ENCODE measurements around the gene HAUS7.

HAUS7 gene

DNA sequence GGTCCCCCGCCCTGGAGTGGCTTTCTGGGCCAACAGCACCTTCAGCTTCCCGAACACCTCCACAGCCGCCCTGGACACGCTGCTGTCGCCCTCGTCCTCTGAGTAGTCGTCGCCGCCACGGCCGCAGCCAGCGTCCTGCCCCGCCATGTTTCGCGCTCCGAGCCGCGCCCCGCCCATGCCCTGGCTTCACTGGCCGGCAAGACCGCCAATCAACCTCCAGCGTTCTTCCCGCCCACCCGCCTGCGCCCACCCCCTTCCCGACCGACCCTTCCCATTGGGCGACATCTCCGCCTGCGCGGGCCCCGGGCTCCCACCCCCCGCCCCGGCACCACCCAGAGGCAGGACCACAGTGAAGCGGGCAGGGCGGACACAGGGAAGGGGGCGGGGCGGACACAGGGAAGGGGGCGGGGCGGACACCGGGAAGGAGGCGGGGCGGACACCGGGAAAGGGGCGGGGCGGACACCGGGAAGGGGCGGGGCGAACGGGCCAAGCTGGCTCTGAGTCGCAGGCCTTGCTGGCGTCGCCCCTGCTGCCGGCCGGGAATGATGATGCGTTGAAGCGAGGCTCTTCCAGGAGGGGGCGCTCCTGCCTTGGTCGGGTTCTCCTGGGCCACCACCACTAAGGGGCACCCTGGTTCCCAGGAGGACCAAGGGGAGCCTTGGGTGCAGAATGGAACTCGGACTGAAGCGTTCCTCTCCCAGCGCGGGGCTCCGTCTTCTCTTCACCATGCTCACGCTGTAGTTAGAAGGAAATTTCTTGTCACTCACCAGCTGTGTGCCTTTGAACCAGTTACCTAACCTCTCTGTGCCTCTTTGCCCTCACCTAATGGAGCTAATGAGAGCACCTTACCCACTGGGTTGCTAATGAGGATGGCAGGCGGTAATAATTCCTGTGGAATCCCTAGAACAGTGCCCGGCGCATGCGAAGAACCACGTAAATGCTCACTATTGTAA is at the start of gene HAUS7:
TSS of gene HAUS7 (minus strand) at position 166 of the 953 bp plus-strand sequence. CDS start at position 147, 19 bp downstream.
- Mint-ChIP-seq H3K36me3 (peaks cover 1% of the 10 kb centered on the region), H3K9me3 (no peaks in the 10 kb centered on the region), H3K4me3 (peak within 1 kb of the TSS; percentile 81), H3K4me1 (peaks cover 10% of the 10 kb centered on the region), H3K27me3 (no peaks in the 10 kb centered on the region), H3K27ac (peak within 1 kb of the TSS; percentile 19)

DNA sequence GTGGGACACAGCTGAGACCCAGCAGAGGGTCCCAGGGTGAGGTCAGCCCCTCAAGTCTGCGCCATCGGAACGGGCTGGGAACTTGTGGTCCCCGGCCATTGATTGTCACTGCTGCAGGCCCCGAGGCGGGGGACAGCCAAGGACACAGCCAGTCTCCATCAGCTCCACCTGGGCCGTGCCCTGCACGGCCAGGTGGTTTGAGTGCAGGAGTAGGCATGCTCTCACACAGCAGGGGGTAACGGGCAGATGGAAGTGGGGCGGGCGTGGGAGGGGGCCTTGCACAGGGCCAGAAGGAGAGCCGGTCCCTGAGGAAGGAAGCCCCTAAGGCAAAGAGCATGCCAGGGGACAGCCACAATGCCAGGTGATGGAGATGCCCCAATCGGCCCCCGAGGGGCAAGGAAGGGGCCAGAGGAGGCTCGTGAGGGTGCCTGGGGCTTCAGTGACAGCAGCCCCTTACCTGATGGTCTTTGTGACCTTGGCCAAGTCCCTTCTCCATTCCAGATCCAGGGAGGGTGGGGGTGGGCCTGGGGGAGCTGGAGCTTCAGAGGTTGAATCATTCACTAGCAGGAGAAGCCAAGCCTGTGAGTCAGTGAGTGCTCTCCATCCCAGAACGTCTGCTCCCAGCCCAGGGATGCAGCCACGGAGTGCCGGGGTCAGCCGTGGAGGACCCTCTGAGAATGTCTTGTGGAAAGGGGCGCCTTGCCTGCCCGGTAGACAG is 49.4 kb upstream of the HAUS7 start:
- H3K4me3 Mint-ChIP-seq, result no peak overlapping the region
- no peaks in the 10 kb centered on the region for H3K9me3 Mint-ChIP-seq
- H3K36me3 Mint-ChIP-seq, result no peaks in the 10 kb centered on the region
- H3K4me1 Mint-ChIP-seq, result peaks cover 8% of the 10 kb centered on the region
- no peak overlapping the region for H3K27ac Mint-ChIP-seq
- H3K27me3 Mint-ChIP-seq, result peaks cover 11% of the 10 kb centered on the region

DNA sequence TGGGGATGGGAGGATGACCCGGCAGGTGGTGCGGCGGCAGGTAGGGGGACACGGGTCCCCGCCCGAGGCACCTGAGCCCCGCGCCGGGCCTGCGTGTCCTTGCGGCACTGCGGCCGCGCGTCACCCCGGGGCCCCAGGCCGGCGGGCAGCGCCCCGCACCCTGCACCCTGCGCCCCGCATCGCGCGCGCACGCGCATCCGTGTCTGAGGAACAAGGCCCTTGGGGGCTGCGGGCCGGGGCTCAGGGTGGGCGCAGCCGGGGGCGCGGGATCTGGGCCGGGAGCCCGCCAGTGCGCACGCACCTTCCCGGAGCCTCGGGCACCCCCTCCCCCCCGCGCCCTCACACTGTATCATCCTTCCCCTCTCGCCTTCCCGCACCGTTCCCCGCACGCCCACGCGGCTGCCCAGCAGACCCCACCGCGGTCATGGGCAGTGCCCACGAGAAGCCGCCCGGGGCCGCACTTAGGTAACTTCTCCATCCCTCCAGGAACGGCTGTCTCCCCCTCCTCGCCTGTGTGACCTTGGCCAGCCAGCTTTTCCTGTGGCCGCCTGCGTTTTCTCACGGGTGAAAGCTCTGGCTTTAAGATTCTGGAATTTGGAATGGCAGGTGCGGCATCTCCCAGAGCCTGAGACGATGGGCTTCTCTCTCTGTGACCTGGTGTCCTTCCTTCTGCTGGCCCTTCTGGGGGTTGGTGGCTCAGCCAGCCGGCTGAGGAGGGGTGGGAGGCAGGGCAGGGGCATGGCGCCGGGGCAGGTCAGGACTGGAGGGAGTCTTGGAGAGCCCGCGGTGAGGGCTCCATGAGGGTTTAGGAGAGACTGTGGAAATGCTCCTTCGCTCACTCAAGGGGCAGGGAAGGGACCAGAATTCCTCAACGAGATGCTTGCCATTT is 47.8 kb upstream of the HAUS7 start:
- no peak overlapping the region for H3K27ac Mint-ChIP-seq
- H3K4me3 Mint-ChIP-seq, result peak overlapping the region; percentile 11
- peaks cover 11% of the 10 kb centered on the region for H3K27me3 Mint-ChIP-seq
- no peaks in the 10 kb centered on the region for H3K9me3 Mint-ChIP-seq
- no peaks in the 10 kb centered on the region for H3K36me3 Mint-ChIP-seq
- H3K4me1 Mint-ChIP-seq, result peaks cover 8% of the 10 kb centered on the region

DNA sequence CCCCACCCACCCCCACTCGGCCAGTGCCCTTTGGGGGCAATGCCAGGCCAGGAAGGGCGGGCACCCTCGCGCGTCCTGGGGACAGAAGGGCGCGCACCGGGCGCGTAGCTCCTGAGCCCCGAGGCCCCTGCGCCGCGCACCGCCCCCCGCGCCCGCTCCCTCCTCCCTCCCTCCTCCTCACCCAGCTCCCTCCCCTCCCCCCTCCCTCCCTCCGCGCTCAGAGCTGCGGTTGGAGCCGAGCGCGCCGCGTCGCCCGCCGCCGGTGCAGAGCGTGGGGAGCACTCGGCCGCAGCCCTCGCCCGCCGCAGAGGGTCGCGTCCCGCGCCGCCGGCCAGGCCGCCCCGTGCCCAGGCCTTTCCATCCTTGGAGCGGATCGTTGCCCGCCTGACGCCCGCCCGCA is 47.0 kb upstream of the HAUS7 start, which contains the start of gene ATP2B3:
TSS of gene ATP2B3 (plus strand) at position 220 of the 400 bp plus-strand sequence. CDS start 18,606 bp downstream, outside the sequence.
- H3K36me3 Mint-ChIP-seq, result no peaks in the 10 kb centered on the region
- peaks cover 8% of the 10 kb centered on the region for H3K4me1 Mint-ChIP-seq
- no peaks in the 10 kb centered on the region for H3K9me3 Mint-ChIP-seq
- no peak within 1 kb of the TSS for H3K27ac Mint-ChIP-seq
- peaks cover 11% of the 10 kb centered on the region for H3K27me3 Mint-ChIP-seq
- H3K4me3 Mint-ChIP-seq, result peak within 1 kb of the TSS; percentile 11

DNA sequence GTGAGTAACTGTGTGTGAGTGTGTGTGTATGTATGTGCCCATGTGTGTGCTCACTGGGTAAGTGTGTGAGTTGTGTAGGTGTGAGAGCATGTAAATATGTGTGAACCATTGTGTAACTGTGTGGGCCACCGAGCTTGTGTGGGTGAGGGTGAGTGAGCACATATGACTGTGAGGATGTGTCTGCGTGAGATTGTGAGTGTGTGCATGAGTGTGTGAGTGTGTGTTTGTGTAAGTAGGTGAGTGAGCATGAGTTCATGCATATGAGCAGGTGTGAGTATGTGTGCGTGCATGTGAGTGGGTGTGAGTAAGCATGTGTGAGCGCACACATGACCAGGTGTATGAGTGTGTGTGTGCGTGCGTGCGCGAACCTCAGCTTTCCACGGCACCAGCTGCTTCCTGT is 45.7 kb upstream of the HAUS7 start:
- H3K27me3 Mint-ChIP-seq, result peaks cover 11% of the 10 kb centered on the region
- H3K9me3 Mint-ChIP-seq, result no peaks in the 10 kb centered on the region
- H3K4me3 Mint-ChIP-seq, result no peak overlapping the region
- H3K4me1 Mint-ChIP-seq, result peaks cover 8% of the 10 kb centered on the region
- no peaks in the 10 kb centered on the region for H3K36me3 Mint-ChIP-seq
- H3K27ac Mint-ChIP-seq, result no peak overlapping the region

GRCh38 chrX:153515435-153515834 is 45.1 kb upstream of the HAUS7 start:
- H3K4me1 Mint-ChIP-seq, result peaks cover 8% of the 10 kb centered on the region
- no peaks in the 10 kb centered on the region for H3K9me3 Mint-ChIP-seq
- peaks cover 11% of the 10 kb centered on the region for H3K27me3 Mint-ChIP-seq
- no peak overlapping the region for H3K4me3 Mint-ChIP-seq
- H3K36me3 Mint-ChIP-seq, result no peaks in the 10 kb centered on the region
- H3K27ac Mint-ChIP-seq, result no peak overlapping the region

GRCh38 chrX:153514259-153514658 is 43.9 kb upstream of the HAUS7 start:
- H3K4me3 Mint-ChIP-seq, result no peak overlapping the region
- H3K4me1 Mint-ChIP-seq, result peaks cover 8% of the 10 kb centered on the region
- H3K27me3 Mint-ChIP-seq, result peaks cover 9% of the 10 kb centered on the region

DNA sequence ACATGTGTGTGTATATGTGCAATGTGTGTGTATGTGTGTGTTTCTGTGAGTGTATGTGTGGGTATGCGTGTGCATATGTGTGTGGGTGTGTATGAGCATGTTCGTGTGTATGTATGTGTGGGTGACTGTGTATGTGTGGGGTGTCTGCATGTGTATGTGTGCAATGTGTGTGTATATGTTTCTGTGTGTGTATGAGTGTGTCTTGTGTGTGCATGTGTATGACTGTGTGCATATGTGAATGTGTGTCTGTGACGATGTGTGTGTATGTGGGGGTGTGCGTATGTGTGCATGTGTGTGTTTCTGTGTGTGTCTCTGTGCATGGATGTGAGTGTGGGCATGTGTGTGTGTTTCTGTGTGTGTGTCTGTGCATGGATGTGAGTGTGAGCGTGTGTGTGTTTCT is 42.9 kb upstream of the HAUS7 start:
- H3K4me3 Mint-ChIP-seq, result no peak overlapping the region
- H3K4me1 Mint-ChIP-seq, result peaks cover 5% of the 10 kb centered on the region
- peaks cover 6% of the 10 kb centered on the region for H3K27me3 Mint-ChIP-seq
- no peaks in the 10 kb centered on the region for H3K9me3 Mint-ChIP-seq
- no peaks in the 10 kb centered on the region for H3K36me3 Mint-ChIP-seq
- no peak overlapping the region for H3K27ac Mint-ChIP-seq

More at GRCh38 chrX:153514259-153514658, 43.9 kb upstream of the HAUS7 start:
- Mint-ChIP-seq H3K27ac (no peak overlapping the region), H3K36me3 (no peaks in the 10 kb centered on the region), H3K9me3 (no peaks in the 10 kb centered on the region)

DNA sequence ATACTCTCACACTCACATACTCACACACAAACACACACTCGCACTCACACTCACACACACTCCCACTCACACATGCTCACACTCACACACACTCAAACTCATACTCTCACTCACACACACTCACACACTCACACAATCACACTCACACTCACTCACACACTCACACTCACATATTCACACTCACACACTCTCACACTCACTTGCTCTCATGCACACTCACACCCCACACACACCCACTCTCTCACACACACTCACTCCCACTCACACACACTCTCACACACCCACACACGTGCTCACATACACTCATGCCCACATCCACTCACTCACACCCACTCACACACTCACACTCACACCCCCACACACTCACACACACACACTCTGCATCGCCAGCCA is 42.1 kb upstream of the HAUS7 start:
- peaks cover 5% of the 10 kb centered on the region for H3K4me1 Mint-ChIP-seq
- H3K36me3 Mint-ChIP-seq, result no peaks in the 10 kb centered on the region
- peaks cover 6% of the 10 kb centered on the region for H3K27me3 Mint-ChIP-seq
- no peaks in the 10 kb centered on the region for H3K9me3 Mint-ChIP-seq
- H3K4me3 Mint-ChIP-seq, result no peak overlapping the region
- H3K27ac Mint-ChIP-seq, result no peak overlapping the region

GRCh38 chrX:153511784-153512500 is 41.6 kb upstream of the HAUS7 start:
- H3K9me3 Mint-ChIP-seq, result no peaks in the 10 kb centered on the region
- peaks cover 6% of the 10 kb centered on the region for H3K27me3 Mint-ChIP-seq
- no peaks in the 10 kb centered on the region for H3K36me3 Mint-ChIP-seq
- H3K27ac Mint-ChIP-seq, result no peak overlapping the region
- H3K4me3 Mint-ChIP-seq, result no peak overlapping the region
- H3K4me1 Mint-ChIP-seq, result peaks cover 5% of the 10 kb centered on the region

DNA sequence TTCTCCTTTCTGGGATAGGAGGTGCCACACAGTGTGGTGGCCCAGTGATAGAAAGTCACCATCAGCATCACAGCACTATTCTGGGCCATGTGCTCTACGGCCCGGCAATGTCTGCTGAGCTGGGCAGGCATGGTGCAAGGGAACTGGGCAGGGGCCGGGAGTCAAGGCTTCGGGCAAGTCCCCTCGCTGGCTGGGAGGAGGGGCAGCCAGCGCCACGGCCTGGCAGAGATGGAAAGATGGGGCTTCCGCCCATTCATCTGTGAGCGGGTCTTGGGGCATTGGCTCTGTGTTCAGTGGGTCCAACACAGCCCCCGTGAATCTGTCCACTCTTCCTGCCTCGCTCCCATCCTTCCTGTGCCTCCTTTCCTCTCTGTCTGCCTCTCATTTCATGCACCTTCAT is 40.0 kb upstream of the HAUS7 start:
- no peak overlapping the region for H3K27ac Mint-ChIP-seq
- no peak overlapping the region for H3K4me3 Mint-ChIP-seq
- H3K36me3 Mint-ChIP-seq, result no peaks in the 10 kb centered on the region
- H3K27me3 Mint-ChIP-seq, result no peaks in the 10 kb centered on the region
- no peaks in the 10 kb centered on the region for H3K9me3 Mint-ChIP-seq
- no peaks in the 10 kb centered on the region for H3K4me1 Mint-ChIP-seq

GRCh38 chrX:153509592-153509991 is 39.2 kb upstream of the HAUS7 start:
- H3K36me3 Mint-ChIP-seq, result no peaks in the 10 kb centered on the region
- H3K4me1 Mint-ChIP-seq, result no peaks in the 10 kb centered on the region
- no peaks in the 10 kb centered on the region for H3K9me3 Mint-ChIP-seq
- H3K27me3 Mint-ChIP-seq, result no peaks in the 10 kb centered on the region
- H3K27ac Mint-ChIP-seq, result no peak overlapping the region
- H3K4me3 Mint-ChIP-seq, result no peak overlapping the region

GRCh38 chrX:153507484-153508178 is 37.3 kb upstream of the HAUS7 start:
- Mint-ChIP-seq H3K4me1 (no peaks in the 10 kb centered on the region), H3K27me3 (no peaks in the 10 kb centered on the region), H3K27ac (no peak overlapping the region), H3K9me3 (no peaks in the 10 kb centered on the region), H3K4me3 (no peak overlapping the region), H3K36me3 (no peaks in the 10 kb centered on the region)

DNA sequence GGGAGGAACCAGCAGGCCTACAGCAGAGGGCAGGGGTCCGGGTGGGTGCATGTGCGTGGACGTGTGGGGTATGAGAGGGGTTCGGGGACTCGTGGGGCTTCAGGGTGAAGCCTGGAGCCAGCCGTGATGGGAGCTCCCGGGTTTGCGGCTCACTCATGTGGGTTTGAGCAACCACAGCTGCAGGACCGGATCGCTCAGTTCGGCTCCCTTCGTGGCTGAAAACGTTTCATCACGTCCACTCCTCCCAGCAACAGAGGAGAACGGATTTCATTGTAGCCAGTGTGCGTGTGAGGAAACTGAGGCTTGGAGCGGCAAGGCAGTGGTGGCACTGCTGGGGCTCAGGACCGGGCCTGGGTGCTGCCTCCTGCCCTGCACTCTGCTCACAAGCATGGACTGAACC is 35.0 kb upstream of the HAUS7 start:
- Mint-ChIP-seq H3K36me3 (no peaks in the 10 kb centered on the region), H3K9me3 (no peaks in the 10 kb centered on the region), H3K27me3 (no peaks in the 10 kb centered on the region), H3K4me3 (no peak overlapping the region), H3K27ac (no peak overlapping the region), H3K4me1 (no peaks in the 10 kb centered on the region)

Measured in activated naive CD4-positive, alpha-beta T cell treated with anti-CD3 and anti-CD28 coated beads, Interleukin-2, amount 50 U/mL, for 24 hours (primary cell).